ENCODE data around the gene KRTAP23-1. TPM values are rescaled to one million over a fixed set of nuclear protein-coding genes. Genes with fewer than 3 reads are reported as not detected.
A peak's percentile ranks its signal among the peaks of the same experiment; 100 is the strongest.

Gene KRTAP23-1
- total RNA-seq, 2 experiments from 2014 or later: not detected

DNA sequence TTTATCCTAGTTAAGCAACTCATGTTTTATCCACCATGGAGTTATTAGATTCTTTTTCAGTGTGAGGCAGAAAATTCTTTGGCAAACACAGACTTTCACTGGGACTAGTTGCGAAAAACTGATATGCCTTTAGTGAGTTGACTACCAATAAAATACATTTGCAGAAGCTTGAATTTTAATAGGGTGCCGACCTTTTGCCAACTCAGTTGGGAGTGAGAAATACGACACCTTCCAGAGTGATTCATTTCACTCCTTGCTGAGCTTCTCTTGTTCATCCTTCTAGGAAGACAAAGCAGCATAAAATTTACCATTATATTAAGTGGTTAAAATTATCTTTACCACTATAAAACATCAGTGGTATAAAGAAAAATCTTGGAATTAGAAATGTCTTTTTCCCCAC, 1.2 kb upstream of the KRTAP23-1 start:
- no peaks in the 10 kb centered on the region for H3K4me1 ChIP-seq (ENCODE audit: insufficient read depth, low read length, poor library complexity, severe bottlenecking)
- POLR2A ChIA-PET: interaction anchor here (0.9 to 1.5 kb wide), 2 partner anchors 10 to 18 kb away, joined by 3 to 4 read pairs; no protein-coding TSS in a partner anchor
- H3K36me3 ChIP-seq (ENCODE audit: insufficient read depth, low read length): no peaks in the 10 kb centered on the region
- intact Hi-C loops (cut with micrococcal nuclease; ENCODE audit: unreplicated experiment): no loop called here
- CTCF ChIA-PET (ENCODE audit: unreplicated experiment): no interaction called here
- no peaks in the 10 kb centered on the region for H4K20me1 ChIP-seq (ENCODE audit: insufficient read depth, low read length)
- no peak for DNase-seq (ENCODE audit: low spot score)
- H2AFZ ChIP-seq (ENCODE audit: low read length): no peak overlapping the region
- no peaks in the 10 kb centered on the region for H3K79me2 ChIP-seq (ENCODE audit: insufficient read depth, low read depth, low read length)
- H3K9me2 ChIP-seq (ENCODE audit: insufficient read depth, low read length): no peaks in the 10 kb centered on the region
- no TSS peak for BruUV-seq (replicated peaks)
- no peaks in the 10 kb centered on the region for H3K9me3 ChIP-seq (ENCODE audit: low read length)
- no peak overlapping the region for H3K27ac ChIP-seq (ENCODE audit: low read depth, low read length, poor library complexity, severe bottlenecking)
- TF ChIP-seq, protein P1, sequence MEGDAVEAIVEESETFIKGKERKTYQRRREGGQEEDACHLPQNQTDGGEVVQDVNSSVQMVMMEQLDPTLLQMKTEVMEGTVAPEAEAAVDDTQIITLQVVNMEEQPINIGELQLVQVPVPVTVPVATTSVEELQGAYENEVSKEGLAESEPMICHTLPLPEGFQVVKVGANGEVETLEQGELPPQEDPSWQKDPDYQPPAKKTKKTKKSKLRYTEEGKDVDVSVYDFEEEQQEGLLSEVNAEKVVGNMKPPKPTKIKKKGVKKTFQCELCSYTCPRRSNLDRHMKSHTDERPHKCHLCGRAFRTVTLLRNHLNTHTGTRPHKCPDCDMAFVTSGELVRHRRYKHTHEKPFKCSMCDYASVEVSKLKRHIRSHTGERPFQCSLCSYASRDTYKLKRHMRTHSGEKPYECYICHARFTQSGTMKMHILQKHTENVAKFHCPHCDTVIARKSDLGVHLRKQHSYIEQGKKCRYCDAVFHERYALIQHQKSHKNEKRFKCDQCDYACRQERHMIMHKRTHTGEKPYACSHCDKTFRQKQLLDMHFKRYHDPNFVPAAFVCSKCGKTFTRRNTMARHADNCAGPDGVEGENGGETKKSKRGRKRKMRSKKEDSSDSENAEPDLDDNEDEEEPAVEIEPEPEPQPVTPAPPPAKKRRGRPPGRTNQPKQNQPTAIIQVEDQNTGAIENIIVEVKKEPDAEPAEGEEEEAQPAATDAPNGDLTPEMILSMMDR (conservative IDR thresholded peaks at IDR 0.05; ENCODE audit: low read length): no peak
- TF ChIP-seq EZH2phosphoT487 (IDR thresholded peaks at IDR 0.05; ENCODE audit: borderline replicate concordance, low read depth, low read length): no peak
- H3K4me2 ChIP-seq (ENCODE audit: low read length): no peak overlapping the region
- H3K4me3 ChIP-seq (ENCODE audit: low read depth, low read length, poor library complexity, severe bottlenecking): no peak overlapping the region

DNA sequence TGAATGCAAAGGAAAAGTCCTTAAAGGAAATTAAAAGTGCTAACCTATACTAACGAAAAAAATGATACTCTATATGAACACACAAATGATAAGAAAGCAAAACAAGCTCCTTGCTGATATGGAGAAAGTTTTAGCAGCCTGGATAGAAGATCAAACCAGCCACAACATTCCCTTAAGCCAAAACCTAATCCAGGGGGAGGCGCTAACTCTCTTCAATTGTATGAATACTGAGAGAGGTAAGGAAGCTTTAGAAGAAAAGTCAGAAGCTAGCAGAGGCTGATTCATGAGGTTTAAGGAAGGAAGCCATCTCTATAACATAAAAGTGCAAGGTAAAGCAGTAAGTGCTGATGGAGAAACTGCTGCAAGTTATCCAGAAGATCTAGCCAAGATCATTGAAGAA, 3.4 kb downstream of the KRTAP23-1 start:
- no TSS peak for BruUV-seq (replicated peaks)
- Histone ChIP-seq H2AFZ (ENCODE audit: low read length) (no peak overlapping the region), H4K20me1 (ENCODE audit: insufficient read depth, low read length) (no peaks in the 10 kb centered on the region), H3K9me3 (ENCODE audit: low read length) (no peaks in the 10 kb centered on the region), H3K27ac (ENCODE audit: low read depth, low read length, poor library complexity, severe bottlenecking) (no peak overlapping the region), H3K9me2 (ENCODE audit: insufficient read depth, low read length) (no peaks in the 10 kb centered on the region), H3K4me2 (ENCODE audit: low read length) (no peak overlapping the region), H3K36me3 (ENCODE audit: insufficient read depth, low read length) (no peaks in the 10 kb centered on the region), H3K79me2 (ENCODE audit: insufficient read depth, low read depth, low read length) (no peaks in the 10 kb centered on the region), H3K4me1 (ENCODE audit: insufficient read depth, low read length, poor library complexity, severe bottlenecking) (no peaks in the 10 kb centered on the region), H3K4me3 (ENCODE audit: low read depth, low read length, poor library complexity, severe bottlenecking) (no peak overlapping the region)
- TF ChIP-seq, protein P1 (conservative IDR thresholded peaks at IDR 0.05; ENCODE audit: low read length): no peak
- TF ChIP-seq EZH2phosphoT487 (IDR thresholded peaks at IDR 0.05; ENCODE audit: borderline replicate concordance, low read depth, low read length): no peak
- CTCF ChIA-PET (ENCODE audit: unreplicated experiment): no interaction called here
- intact Hi-C loops (cut with micrococcal nuclease; ENCODE audit: unreplicated experiment): no loop called here
- DNase-seq (ENCODE audit: low spot score): no peak
- POLR2A ChIA-PET: no interaction called here

DNA sequence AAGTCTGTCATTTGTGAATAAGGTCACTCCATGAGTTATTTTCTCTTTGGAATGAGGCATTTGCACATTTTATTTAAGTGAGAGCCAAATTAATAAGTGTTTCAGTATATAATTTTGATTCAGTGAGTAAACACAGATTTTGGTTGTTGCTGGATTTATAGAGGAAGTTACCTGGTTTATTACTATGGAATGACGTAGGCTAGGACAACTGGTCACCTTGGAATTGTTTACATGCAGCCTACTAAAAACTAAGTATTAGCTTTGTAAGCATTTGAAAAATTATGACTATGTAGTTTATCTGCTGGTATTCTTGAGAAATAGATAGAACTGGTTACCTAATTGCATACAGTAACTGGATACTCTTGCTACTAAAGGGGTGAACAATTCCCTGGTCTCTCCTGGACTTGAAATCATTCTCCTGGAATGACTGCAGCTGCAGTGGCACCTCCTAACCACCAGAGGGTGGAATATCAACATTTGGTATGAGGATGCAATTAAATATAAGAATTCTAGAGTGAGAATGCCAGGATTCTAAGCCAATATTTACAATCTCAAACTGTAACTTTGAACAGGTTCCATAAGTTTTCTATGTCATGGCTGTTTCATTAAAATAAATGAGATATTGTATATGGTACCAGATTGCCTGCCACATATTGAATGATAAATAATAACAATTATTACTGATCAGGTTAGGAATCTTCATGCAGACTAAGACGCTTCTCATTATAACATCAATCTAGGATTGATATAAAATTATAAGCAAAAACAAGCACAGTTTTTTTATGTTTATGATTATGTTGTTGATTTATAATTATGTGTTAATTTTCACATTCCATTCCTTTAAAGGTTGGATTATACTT, 7.5 kb downstream of the KRTAP23-1 start:
- TF ChIP-seq, protein P1 (conservative IDR thresholded peaks at IDR 0.05; ENCODE audit: low read length): peak; percentile 91
- no peak for TF ChIP-seq EZH2phosphoT487 (IDR thresholded peaks at IDR 0.05; ENCODE audit: borderline replicate concordance, low read depth, low read length)

More for the DNA sequence above, 7.5 kb downstream of the KRTAP23-1 start:
- Histone ChIP-seq H3K36me3 (ENCODE audit: insufficient read depth, low read length) (no peaks in the 10 kb centered on the region), H3K9me2 (ENCODE audit: insufficient read depth, low read length) (no peaks in the 10 kb centered on the region), H2AFZ (ENCODE audit: low read length) (no peak overlapping the region), H3K4me3 (ENCODE audit: low read depth, low read length, poor library complexity, severe bottlenecking) (no peak overlapping the region), H4K20me1 (ENCODE audit: insufficient read depth, low read length) (no peaks in the 10 kb centered on the region), H3K4me2 (ENCODE audit: low read length) (no peak overlapping the region), H3K79me2 (ENCODE audit: insufficient read depth, low read depth, low read length) (no peaks in the 10 kb centered on the region), H3K4me1 (ENCODE audit: insufficient read depth, low read length, poor library complexity, severe bottlenecking) (no peaks in the 10 kb centered on the region), H3K9me3 (ENCODE audit: low read length) (no peaks in the 10 kb centered on the region), H3K27ac (ENCODE audit: low read depth, low read length, poor library complexity, severe bottlenecking) (no peak overlapping the region)
- intact Hi-C loops (cut with micrococcal nuclease; ENCODE audit: unreplicated experiment): loop anchor here (1.0 kb wide), 1 partner anchor 745 kb away; no protein-coding TSS in a partner anchor
- no TSS peak for BruUV-seq (replicated peaks)
- ChIA-PET POLR2A (no interaction called here), CTCF (ENCODE audit: unreplicated experiment) (no interaction called here)
- DNase-seq (ENCODE audit: low spot score): peak; percentile 30
